ENCODE results near the gene NUBPL. TPM values are rescaled to one million over a fixed set of nuclear protein-coding genes. Genes with fewer than 3 reads are reported as not detected.
"Not testable (repeated sequence)": the region's sequence is repeated elsewhere in the genome, so short reads cannot be mapped to it uniquely, and the experiment has no call there.

Gene NUBPL
- total RNA-seq, 3 donors from 2014 or later, result 10.8 to 15.1 (median 12.0) TPM

GRCh38 chr14:31611778-31612433 lies 50.7 kb downstream of the NUBPL start:
- Histone ChIP-seq H3K4me1 (ENCODE audit: low read depth) (no peaks in the 10 kb centered on the region), H3K36me3 (ENCODE audit: low read depth) (no peaks in the 10 kb centered on the region), H3K4me3 (no peak overlapping the region), H3K9me3 (no peaks in the 10 kb centered on the region)
- intact Hi-C loops (cut with DNase I, micrococcal nuclease), result no loop called here
- no peak for ATAC-seq
- no peak for DNase-seq
- TF ChIP-seq, protein P1, sequence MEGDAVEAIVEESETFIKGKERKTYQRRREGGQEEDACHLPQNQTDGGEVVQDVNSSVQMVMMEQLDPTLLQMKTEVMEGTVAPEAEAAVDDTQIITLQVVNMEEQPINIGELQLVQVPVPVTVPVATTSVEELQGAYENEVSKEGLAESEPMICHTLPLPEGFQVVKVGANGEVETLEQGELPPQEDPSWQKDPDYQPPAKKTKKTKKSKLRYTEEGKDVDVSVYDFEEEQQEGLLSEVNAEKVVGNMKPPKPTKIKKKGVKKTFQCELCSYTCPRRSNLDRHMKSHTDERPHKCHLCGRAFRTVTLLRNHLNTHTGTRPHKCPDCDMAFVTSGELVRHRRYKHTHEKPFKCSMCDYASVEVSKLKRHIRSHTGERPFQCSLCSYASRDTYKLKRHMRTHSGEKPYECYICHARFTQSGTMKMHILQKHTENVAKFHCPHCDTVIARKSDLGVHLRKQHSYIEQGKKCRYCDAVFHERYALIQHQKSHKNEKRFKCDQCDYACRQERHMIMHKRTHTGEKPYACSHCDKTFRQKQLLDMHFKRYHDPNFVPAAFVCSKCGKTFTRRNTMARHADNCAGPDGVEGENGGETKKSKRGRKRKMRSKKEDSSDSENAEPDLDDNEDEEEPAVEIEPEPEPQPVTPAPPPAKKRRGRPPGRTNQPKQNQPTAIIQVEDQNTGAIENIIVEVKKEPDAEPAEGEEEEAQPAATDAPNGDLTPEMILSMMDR (IDR thresholded peaks at IDR 0.05), result no peak

GRCh38 chr14:31613188-31613587 lies 52.0 kb downstream of the NUBPL start:
- ATAC-seq (no peak), DNase-seq (no peak)
- Histone ChIP-seq H3K9me3 (no peaks in the 10 kb centered on the region), H3K4me1 (ENCODE audit: low read depth) (no peaks in the 10 kb centered on the region), H3K4me3 (no peak overlapping the region), H3K36me3 (ENCODE audit: low read depth) (no peaks in the 10 kb centered on the region)
- intact Hi-C loops (cut with DNase I, micrococcal nuclease), result no loop called here
- TF ChIP-seq, protein P1 (IDR thresholded peaks at IDR 0.05), result no peak

DNA sequence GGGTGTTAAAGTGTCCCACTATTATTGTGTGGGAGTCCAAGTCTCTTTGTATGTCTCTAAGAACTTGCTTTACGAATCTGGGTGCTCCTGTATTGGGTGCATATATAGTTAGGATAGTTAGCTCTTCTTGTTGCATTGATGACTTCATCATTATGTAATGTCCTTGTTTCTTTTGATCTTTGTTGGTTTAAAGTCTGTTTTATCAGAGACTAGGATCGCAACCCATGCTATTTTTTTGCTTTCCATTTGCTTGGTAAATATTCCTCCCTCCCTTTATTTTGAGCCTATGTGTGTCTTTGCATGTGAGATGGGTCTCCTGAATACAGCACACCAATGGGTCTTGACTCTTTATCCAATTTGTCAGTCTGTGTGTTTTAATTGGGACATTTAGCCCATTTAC lies 57.7 kb downstream of the NUBPL start:
- ATAC-seq; H3K4me1 ChIP-seq (ENCODE audit: low read depth); H3K36me3 ChIP-seq (ENCODE audit: low read depth); H3K4me3 ChIP-seq; intact Hi-C loops (cut with DNase I, micrococcal nuclease); DNase-seq: not testable (repeated sequence)
- peaks cover 26% of the 10 kb centered on the region for H3K9me3 ChIP-seq

- Histone ChIP-seq H3K4me3 (no peak overlapping the region), H3K9me3 (peaks cover 26% of the 10 kb centered on the region), H3K36me3 (ENCODE audit: low read depth) (no peaks in the 10 kb centered on the region), H3K4me1 (ENCODE audit: low read depth) (no peaks in the 10 kb centered on the region)
- ATAC-seq (no peak), DNase-seq (no peak)
- TF ChIP-seq, protein P1 (IDR thresholded peaks at IDR 0.05), result no peak
- intact Hi-C loops (cut with DNase I, micrococcal nuclease), result no loop called here
Measured at GRCh38 chr14:31619440-31619839, 58.2 kb downstream of the NUBPL start.

DNA sequence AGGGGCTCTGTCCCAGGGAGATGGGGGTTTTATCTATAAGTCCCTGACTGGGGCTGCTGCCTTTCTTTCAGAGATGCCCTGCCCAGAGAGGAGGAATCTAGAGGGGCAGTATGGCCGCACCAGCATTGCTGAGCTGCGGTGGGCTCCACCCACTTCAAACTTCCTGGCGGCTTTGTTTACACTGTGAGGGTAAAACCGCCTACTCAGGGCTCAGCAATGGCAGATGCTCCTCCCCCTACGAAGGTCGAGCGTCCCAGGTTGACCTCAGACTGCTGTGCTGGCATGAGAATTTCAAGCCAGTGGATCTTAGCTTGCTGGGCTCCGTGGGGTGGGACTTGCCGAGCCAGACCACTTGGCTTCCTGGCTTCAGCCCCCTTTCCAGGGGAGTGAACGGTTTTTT lies 59.7 kb downstream of the NUBPL start:
- peaks cover 26% of the 10 kb centered on the region for H3K9me3 ChIP-seq
- H3K36me3 ChIP-seq (ENCODE audit: low read depth); H3K4me3 ChIP-seq; H3K4me1 ChIP-seq (ENCODE audit: low read depth); DNase-seq; intact Hi-C loops (cut with DNase I, micrococcal nuclease); ATAC-seq: not testable (repeated sequence)

- ATAC-seq, result no peak
- Histone ChIP-seq H3K4me1 (ENCODE audit: low read depth) (no peaks in the 10 kb centered on the region), H3K36me3 (ENCODE audit: low read depth) (no peaks in the 10 kb centered on the region), H3K4me3 (no peak overlapping the region), H3K9me3 (peaks cover 26% of the 10 kb centered on the region)
- no peak for DNase-seq
- intact Hi-C loops (cut with DNase I, micrococcal nuclease), result no loop called here
- TF ChIP-seq, protein P1 (IDR thresholded peaks at IDR 0.05), result no peak
Measured at GRCh38 chr14:31622060-31622459, 60.9 kb downstream of the NUBPL start.

- DNase-seq; H3K36me3 ChIP-seq (ENCODE audit: low read depth); H3K4me3 ChIP-seq; H3K4me1 ChIP-seq (ENCODE audit: low read depth); intact Hi-C loops (cut with DNase I, micrococcal nuclease); ATAC-seq: not testable (repeated sequence)
- H3K9me3 ChIP-seq, result peaks cover 29% of the 10 kb centered on the region
Measured at GRCh38 chr14:31652900-31653299, 91.7 kb downstream of the NUBPL start.

All from mucosa of descending colon (tissue), 3 donors.